Lower leg skin (tissue), 4 donors: Measurements from ENCODE around the gene SOAT2. TPM values are rescaled to one million over a fixed set of nuclear protein-coding genes. Genes with fewer than 3 reads are reported as not detected.
A peak's percentile ranks its signal among the peaks of the same experiment; 100 is the strongest.

ENCODE experiments used
- DNase-seq, 2 donors: peaks; one replicate each; pipeline ENCODE4 v3.0.0-alpha.2; 2019; ENCODE audit warnings: low spot score in 2 of 2
- H3K4me3 ChIP-seq: fragments of 200-600 bp; sonication (generic); 2 replicates; pipeline ENCODE4 v1.5.1; 2017; ENCODE audit warnings: mild to moderate bottlenecking, low read depth; ENCODE audit not compliant: poor library complexity, severe bottlenecking
- POLR2A ChIP-seq, 2 donors: fragments of 450-650 bp; IDR thresholded peaks; one replicate each; pipeline ENCODE4 v1.6.1; 2016 to 2017; ENCODE audit warnings: antibody characterized with exemption in 2 of 2, mild to moderate bottlenecking in 1 of 2, moderate library complexity in 1 of 2
- WGBS, 2 donors: methylation state at CpG; one replicate each; pipeline ENCODE4 v1.1.5; 2018; 5-methylcytosine and 5-hydroxymethylcytosine counted together
- intact Hi-C: fragments of 100-400 bp; cut with DNase I; formaldehyde crosslinking; loops from one replicate; pipeline ENCODE4 v1.15.0; 2023; ENCODE audit warnings: low total_unique reads
- total RNA-seq, 4 donors: library from RNA; depleted of rRNA; stranded (reverse); fragments of >200 nt; gene quantifications; one replicate each; pipeline ENCODE4 v1.1.0, GENCODE V29; 2016
- TF ChIP-seq, protein P1 (sequence below), 3 donors: fragments of 450-650 bp; IDR thresholded peaks; one replicate each; pipeline ENCODE4 v1.5.1; 2016; ENCODE audit warnings: antibody characterized with exemption in 3 of 3, mild to moderate bottlenecking in 3 of 3, moderate library complexity in 2 of 3

Gene SOAT2
- total RNA-seq, 4 donors from 2014 or later = 0.26 to 0.63 TPM; not detected in 2

GRCh38 chr12:53115112-53115890, 12.0 kb downstream of the SOAT2 start:
- TF ChIP-seq POLR2A (IDR thresholded peaks at IDR 0.05) = no peak
- TF ChIP-seq, protein P1, sequence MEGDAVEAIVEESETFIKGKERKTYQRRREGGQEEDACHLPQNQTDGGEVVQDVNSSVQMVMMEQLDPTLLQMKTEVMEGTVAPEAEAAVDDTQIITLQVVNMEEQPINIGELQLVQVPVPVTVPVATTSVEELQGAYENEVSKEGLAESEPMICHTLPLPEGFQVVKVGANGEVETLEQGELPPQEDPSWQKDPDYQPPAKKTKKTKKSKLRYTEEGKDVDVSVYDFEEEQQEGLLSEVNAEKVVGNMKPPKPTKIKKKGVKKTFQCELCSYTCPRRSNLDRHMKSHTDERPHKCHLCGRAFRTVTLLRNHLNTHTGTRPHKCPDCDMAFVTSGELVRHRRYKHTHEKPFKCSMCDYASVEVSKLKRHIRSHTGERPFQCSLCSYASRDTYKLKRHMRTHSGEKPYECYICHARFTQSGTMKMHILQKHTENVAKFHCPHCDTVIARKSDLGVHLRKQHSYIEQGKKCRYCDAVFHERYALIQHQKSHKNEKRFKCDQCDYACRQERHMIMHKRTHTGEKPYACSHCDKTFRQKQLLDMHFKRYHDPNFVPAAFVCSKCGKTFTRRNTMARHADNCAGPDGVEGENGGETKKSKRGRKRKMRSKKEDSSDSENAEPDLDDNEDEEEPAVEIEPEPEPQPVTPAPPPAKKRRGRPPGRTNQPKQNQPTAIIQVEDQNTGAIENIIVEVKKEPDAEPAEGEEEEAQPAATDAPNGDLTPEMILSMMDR (IDR thresholded peaks at IDR 0.05) = no peak
- H3K4me3 ChIP-seq = no peak overlapping the region
- intact Hi-C loops = no loop called here
- DNase-seq = peak in 1 of 2 donors; percentile 74
- WGBS, 2 donors = 91% methylated on average over 26 to 30 of the region's 33 CpGs

DNA sequence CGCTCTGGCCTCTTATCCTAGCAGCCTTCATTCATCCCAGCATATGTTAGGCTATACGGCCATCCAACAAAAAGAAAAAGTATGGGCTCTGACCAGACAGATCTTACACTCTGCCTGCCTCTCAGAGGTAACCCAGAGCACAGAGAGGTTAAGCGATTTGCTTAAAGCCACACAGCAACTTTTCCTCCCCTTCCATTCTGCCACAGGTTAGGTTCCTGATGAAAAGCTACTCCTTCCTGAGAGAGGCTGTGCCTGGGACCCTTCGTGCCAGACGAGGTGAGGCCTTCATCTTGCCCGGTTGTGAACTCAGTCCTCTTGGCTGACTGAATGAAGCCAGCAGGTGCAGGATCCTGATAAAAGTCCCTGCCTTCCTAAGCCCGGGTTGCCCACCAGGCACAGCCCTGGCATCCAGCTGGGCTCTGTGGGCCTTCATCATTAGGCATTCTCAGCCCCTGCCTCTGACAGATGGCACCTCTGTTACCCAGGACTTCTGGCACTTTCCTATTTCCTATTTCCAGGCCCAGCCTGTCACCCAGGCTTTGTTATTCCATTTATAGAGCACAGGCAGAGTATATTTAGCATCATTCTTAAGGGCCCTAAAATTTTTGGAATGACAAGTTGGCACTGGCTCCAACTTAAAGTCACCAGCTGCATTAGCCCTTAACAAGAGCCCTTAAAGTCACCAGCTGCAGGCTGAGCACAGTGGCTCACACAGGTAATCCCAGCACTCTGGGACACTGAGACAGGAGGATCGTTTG, 12.8 kb downstream of the SOAT2 start:
- no peak overlapping the region for H3K4me3 ChIP-seq
- WGBS, 2 donors = 92 to 96% methylated on average over 8 of the region's 8 CpGs
- intact Hi-C loops = no loop called here
- TF ChIP-seq POLR2A (IDR thresholded peaks at IDR 0.05) = no peak
- TF ChIP-seq, protein P1 (IDR thresholded peaks at IDR 0.05) = no peak
- peak in 1 of 2 donors; percentile 80 for DNase-seq

DNA sequence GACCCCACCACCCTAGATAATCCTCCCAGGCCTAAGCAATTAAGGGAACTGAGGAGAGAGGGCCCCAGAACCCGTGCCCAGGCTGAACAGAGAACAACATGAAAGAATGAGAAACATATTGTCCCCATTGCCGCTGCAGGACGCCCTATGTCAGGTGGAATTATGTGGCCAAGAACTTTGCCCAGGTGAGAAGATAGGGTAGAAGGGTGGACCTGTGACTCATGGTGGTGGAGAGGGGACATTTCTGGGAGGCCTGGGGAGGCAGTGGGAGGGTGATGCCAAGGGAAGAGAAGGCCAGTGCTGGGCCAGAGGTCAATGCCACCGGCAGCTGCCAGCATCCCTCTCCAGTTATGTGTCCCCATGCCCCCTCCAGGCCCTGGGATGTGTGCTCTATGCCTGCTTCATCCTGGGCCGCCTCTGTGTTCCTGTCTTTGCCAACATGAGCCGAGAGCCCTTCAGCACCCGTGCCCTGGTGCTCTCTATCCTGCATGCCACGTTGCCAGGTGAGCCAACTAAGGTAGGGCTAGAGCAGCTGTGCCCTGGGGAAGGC, 15.5 kb downstream of the SOAT2 start:
- no peak overlapping the region for H3K4me3 ChIP-seq
- WGBS, 2 donors = 90 to 91% methylated on average over 8 of the region's 8 CpGs
- DNase-seq = no peak
- no peak for TF ChIP-seq POLR2A (IDR thresholded peaks at IDR 0.05)
- TF ChIP-seq, protein P1 (IDR thresholded peaks at IDR 0.05) = no peak
- intact Hi-C loops = no loop called here

DNA sequence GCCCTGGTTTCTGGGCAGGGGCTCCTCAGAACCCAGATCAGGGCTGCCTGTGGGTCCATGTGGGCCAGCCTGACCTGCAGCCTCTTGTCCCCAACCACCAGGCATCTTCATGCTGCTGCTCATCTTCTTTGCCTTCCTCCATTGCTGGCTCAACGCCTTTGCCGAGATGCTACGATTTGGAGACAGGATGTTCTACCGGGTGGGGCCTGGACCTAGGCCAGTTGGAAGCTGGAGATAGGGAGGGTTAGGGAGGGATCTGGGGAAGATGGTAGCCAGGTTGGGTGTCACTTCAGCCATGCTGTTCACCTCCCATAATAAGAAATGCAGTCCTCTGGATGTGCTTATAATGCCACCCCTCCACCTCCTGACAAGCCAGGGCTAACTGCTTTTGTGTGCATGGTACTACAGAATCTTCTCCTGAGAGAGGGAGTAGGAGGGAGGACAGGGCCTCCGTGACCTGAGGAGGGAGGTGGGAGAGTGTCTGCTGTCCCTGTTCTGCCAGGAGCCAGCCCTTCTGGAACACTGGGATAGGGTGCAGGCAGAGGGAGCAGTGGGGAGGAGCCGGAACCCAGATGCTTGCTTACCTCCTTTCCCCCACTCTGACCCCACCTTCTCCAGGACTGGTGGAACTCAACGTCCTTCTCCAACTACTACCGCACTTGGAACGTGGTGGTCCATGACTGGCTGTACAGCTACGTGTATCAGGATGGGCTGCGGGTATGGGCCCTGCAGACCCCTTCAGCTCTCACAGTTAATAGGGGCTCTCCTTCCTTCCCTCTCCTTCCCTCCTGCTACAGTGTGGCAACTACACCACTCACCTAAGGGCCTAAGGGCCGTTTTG, 17.6 kb downstream of the SOAT2 start:
- DNase-seq = no peak
- TF ChIP-seq POLR2A (IDR thresholded peaks at IDR 0.05) = no peak
- TF ChIP-seq, protein P1 (IDR thresholded peaks at IDR 0.05) = no peak
- no peak overlapping the region for H3K4me3 ChIP-seq
- intact Hi-C loops = no loop called here
- 66 to 76% methylated on average over 12 of the region's 12 CpGs for WGBS, 2 donors

DNA sequence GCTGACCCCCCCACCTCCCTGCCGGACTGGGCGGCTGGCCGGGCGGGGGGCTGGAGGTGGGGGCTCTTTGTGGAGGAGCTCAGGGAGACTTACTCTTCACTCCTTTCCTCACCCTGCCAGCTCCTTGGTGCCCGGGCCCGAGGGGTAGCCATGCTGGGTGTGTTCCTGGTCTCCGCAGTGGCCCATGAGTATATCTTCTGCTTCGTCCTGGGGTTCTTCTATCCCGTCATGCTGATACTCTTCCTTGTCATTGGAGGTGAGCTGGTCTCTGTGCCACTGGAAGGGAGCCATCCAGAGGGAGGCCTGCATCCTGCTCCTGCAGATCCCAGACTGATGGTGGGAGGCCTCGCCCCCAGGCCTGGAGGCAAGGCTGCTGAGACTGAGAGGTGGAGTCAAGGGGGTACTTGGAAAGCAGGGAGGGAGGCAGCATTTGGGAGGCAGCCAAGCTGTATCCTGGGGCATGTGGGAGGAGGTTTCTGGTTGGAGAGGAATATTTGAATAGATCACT, 19.7 kb downstream of the SOAT2 start:
- no peak overlapping the region for H3K4me3 ChIP-seq
- TF ChIP-seq, protein P1 (IDR thresholded peaks at IDR 0.05) = no peak
- TF ChIP-seq POLR2A (IDR thresholded peaks at IDR 0.05) = no peak
- WGBS, 2 donors = 79 to 88% methylated on average over 8 to 10 of the region's 10 CpGs
- DNase-seq = no peak
- intact Hi-C loops = no loop called here
